NCI-H2081 treated with DMSO at 0.1 percent for 48 hours (cell line): Measurements from ENCODE around the gene EPHB2.

ENCODE experiments used
- DNase-seq: peaks from one replicate; lab custom pipeline; 2025; lab: John Stamatoyannopoulos, UW

EPHB2 gene

DNA sequence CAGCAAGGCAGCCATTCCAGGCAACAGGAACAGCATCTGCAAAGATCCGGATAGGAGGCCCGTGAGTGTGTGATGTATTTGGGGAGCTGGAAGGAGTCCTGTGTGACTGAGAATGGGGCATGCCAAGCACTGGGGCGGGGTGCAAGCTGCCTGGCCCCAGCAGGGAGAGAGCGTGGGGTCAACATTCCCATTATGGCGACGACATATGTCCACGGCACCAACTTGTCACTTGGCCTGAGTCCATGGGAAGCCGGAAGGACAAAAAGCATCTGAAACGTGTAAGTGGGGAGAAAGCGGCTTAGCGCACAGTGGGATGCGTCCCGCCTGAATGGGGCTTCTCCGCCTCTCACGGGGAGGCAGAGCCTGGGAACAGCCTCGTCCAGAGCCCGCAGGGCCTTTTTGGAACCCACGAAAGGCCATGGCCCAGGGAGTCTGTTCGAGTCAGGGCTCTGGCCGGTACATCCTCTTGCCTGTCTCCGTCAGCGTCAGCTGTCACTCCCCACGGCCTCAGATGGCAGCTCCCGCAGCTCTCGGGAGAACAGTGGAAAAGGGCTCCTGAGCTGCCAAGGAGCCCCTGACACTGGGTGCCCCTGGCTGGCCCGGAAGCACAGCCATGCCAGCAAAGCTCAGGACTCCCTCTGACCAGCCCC is 12.4 kb downstream of the EPHB2 start:
- DNase-seq, result no peak

GRCh38 chr1:22727873-22728272 is 17.2 kb downstream of the EPHB2 start:
- DNase-seq, result no peak

GRCh38 chr1:22728751-22729399 is 18.2 kb downstream of the EPHB2 start:
- no peak for DNase-seq

DNA sequence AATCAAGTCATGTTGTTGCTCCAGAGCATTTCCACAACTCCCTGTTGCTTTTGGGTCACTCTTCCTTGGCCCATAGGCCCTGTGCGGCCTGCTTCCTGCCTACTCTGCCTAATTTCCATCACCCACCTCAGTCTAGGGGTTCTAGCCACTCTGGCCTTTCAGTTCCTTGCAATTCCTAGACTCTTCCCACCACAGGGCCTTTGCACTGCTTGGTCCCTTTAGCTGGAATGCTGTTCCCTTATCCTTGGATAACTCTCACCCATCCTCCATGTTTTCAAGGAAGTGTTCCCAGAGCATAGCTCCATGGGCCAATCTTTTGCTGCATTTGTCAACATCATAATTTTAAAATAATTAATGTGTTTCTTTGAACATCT is 18.7 kb downstream of the EPHB2 start:
- DNase-seq, result no peak

GRCh38 chr1:22729912-22730311 is 19.3 kb downstream of the EPHB2 start:
- DNase-seq, result no peak

GRCh38 chr1:22731924-22732720 is 21.5 kb downstream of the EPHB2 start:
- no peak for DNase-seq

GRCh38 chr1:22733643-22734042 is 23.0 kb downstream of the EPHB2 start:
- DNase-seq, result no peak

DNA sequence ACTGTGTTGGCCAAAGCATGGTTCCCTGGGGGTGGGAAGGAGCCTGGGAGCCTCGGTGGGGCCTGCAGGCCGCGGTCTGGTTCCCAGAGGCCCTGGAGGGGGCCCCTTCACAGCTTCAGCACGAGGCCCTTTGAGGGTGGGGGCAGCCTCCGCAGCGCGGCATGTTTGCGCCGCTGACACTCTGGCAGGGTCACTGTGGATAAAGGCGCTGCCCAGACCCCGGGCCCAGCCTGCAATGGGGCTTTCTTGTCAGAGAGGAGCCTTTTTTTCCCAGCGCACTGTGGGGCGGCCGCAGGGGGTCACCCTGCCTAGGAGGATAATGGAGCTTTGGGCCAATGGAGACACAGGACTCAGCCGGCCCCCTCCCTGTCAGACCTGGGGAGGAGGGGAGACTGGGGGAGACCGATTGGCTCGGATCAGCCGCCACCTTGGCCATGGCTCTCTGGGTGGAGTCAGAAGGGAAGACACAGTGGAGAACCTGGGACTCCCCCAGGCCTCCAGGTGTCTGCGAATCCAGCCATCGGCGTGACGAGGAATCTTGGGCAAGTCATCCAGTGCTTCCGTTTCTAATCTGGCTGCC is 26.0 kb downstream of the EPHB2 start:
- no peak for DNase-seq

- no peak for DNase-seq
Observed at GRCh38 chr1:22737374-22738068, 26.9 kb downstream of the EPHB2 start.

DNA sequence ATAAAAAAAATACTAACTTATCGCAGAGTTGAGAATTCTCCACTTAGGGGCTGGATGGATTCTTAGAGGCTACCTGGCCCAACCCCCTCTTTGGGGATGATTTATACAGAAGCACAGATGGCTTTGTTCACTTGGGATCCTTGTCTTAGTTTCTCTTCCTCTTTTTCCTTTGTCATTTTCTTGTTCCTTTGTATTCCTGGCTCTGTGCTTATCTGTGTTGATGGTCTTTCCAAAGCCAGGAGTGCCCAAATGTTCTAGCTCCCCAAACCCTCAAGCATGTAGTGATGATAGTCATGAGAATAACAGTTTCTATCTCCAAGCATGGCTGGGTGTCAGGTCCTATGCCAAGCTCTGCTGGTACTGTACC is 27.4 kb downstream of the EPHB2 start:
- no peak for DNase-seq

GRCh38 chr1:22738522-22738921 is 27.9 kb downstream of the EPHB2 start:
- DNase-seq, result no peak

GRCh38 chr1:22739648-22740385 is 29.2 kb downstream of the EPHB2 start:
- DNase-seq, result no peak

- DNase-seq, result no peak
Observed at GRCh38 chr1:22741118-22741517, 30.5 kb downstream of the EPHB2 start.

DNA sequence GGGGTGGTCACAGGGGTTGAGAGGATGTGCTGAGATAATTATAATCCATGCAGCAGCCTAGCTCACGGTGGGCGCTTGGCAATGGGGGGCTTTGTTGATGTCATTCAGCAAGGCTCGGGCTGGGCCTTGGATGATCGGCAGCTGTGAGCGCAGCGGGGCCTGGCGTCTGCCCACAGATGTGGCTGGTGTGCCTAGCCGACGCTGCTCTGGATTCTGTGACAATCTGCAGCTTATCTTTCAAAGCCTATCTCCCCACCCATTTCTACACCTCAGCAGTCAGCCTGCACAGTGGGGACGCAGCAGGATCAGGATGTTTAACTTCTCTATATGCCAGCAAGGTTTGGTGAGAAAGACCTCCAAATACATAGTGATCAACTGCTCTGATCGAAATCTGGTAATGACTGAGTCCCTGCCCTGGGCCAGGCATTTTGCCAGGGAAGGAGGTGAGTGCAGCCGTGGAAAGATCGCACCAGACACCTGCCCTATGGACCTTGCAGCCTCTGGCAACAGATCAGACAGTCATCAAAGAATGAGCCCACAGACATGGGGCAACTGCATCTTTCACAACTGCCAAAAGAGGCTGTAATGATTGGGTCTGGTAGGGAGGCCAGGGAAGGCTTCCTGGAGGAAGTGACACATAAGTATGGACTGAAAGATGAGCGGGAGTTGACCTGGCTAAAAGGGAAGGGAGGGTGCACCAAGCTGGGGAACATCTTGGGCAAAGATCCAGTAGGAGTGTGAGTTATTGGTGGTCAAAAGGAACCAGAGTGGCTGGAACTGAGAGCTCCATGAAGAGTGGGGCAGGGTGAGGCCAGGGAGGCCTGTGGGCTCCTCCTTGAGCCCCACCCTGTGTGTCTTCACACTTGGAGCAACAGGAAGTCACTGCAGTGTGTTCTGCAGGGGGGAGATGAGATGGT is 35.3 kb downstream of the EPHB2 start:
- no peak for DNase-seq

DNA sequence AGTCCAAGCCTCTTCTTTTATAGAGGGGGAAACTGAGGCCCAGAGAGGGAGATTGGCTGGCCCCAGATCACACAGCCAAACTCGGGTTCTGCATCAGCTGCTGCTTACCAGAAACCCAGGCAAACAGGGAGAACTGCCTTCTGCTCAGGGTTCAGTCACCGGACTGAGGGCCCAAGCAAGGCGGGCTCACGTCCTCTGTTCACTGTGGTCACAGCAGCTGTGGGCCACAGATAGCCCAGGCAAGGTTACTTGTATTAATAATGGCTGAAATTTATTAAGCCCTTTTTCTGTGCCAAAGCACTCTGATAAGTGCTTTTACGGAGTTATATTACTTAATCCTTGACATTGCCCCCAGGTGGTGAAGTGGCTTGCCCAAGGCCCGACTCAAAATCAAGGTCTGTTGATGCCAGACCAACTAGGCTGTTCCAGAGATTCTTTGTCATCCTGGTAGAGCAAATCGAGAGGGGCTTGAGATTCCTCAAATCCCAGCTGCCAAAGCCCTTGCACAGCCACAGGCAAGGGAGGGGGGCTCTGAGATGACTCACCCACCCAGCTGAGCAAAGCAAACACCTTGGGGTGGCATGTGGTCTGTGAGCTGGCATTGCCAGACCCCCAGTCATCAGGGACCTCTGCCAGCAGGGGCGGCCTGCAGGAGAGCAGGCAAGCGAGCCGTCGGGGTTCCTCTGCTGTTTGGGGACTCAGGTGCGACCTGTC is 36.5 kb downstream of the EPHB2 start:
- DNase-seq, result no peak

DNA sequence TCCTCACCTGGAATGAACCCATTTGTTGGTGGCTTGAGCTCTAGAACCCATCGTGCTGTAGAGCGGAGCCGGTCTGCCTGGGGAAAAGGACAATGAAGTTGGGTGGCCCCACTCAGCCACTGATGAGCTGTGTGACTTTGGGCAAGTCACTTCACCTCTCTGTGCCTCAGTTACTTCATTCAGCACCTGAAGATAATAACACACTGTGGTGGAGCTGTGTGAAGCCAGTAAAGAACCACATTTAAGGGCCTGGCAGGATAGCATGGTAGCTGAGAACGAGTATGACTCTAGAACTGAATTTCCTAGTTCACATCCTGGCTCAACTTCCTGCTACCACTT is 37.1 kb downstream of the EPHB2 start:
- DNase-seq, result no peak

- DNase-seq, result no peak
Observed at GRCh38 chr1:22749503-22749902, 38.9 kb downstream of the EPHB2 start.

GRCh38 chr1:22749919-22750684 is 39.5 kb downstream of the EPHB2 start:
- no peak for DNase-seq

GRCh38 chr1:22750685-22751051 is 40.0 kb downstream of the EPHB2 start:
- no peak for DNase-seq
